GM10266 (cell line): ENCODE measurements around the gene C19orf47.

Source experiments
- DNase-seq: peaks from one replicate; pipeline ENCODE4 v3.0.0; 2012; ENCODE audit errors: extremely low spot score
- CTCF ChIP-seq: IDR thresholded peaks from 2 replicates; pipeline ENCODE4 v1.5.1; 2012; ENCODE audit warnings: mild to moderate bottlenecking, low read depth; ENCODE audit not compliant: control insufficient read depth, insufficient read depth; ENCODE audit errors: missing control alignments

Gene C19orf47

GRCh38 chr19:40383668-40384248 lies 35.6 kb upstream of the C19orf47 start:
- DNase-seq = no peak
- no peak for TF ChIP-seq CTCF

GRCh38 chr19:40381321-40381720 lies 33.1 kb upstream of the C19orf47 start:
- TF ChIP-seq CTCF = no peak
- DNase-seq = no peak

- no peak for TF ChIP-seq CTCF
- no peak for DNase-seq
Measured at GRCh38 chr19:40380199-40381037, 32.2 kb upstream of the C19orf47 start.

- no peak for TF ChIP-seq CTCF
- no peak for DNase-seq
Measured at GRCh38 chr19:40379446-40380198, 31.4 kb upstream of the C19orf47 start.

- DNase-seq = no peak
- TF ChIP-seq CTCF = no peak
Measured at GRCh38 chr19:40378509-40378908, 30.3 kb upstream of the C19orf47 start.

- no peak for TF ChIP-seq CTCF
- DNase-seq = no peak
Measured at GRCh38 chr19:40377876-40378385, 29.7 kb upstream of the C19orf47 start.
